ENCODE measurements around the gene KRTAP10-1.

KRTAP10-1 gene

DNA sequence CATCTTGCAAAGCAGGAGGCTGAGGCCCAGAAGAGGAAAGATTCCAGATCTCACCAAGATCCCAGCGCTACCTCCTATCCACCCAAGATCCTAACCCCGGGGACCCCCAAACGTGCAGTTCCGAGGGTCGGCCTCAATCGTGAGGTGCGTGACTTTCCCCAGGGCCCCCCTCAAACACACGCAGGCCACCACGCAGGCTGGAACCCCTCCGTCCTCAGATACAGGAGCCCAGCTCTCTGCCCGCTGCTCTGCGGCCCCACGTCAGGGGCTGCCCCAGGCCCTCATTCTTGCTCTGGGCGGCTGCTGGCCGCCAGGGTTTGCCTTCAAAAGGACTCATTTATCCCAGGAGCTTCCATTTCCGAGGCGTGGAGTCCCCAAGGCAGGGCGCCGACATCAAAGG, 39.9 kb downstream of the KRTAP10-1 start:
- DNase-seq, result no peak

DNA sequence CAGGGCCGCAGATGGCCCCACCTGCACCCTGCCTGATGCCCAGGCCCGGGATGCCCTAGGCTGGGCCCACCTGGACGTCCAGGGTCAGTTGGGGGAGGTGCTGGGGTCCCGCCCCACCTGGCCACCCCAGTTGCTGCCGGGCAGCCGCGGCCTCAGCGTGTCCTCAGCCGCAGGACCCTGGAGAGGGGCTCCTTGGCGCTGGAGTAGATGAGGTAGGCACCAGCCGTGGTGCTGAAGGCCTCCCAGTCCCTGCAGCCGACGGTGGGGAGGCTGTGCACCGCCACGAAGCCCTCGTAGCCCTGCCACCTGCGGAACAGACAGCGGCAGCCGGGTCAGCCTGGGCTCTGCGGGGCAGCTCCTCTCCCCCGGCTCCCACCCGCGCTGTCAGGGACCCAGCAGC, 40.4 kb downstream of the KRTAP10-1 start:
- DNase-seq, result no peak

DNA sequence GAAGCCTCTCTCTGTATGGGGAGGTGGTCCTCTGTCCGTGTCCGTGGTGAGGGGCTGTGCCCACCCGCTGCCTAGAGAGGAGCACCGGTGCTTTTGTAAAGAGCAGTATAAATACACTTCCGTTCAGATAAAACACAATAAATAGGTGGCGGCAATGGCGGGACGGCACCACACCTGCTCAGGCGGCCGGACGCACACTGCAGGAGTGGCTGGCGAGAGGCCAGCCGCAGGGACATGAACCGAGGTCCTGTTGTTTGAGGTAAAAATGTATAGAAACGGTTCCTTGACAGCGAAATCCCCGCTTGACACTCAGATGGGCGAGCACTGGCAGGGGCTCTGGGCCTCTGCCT, 40.8 kb downstream of the KRTAP10-1 start:
- no peak for DNase-seq

DNA sequence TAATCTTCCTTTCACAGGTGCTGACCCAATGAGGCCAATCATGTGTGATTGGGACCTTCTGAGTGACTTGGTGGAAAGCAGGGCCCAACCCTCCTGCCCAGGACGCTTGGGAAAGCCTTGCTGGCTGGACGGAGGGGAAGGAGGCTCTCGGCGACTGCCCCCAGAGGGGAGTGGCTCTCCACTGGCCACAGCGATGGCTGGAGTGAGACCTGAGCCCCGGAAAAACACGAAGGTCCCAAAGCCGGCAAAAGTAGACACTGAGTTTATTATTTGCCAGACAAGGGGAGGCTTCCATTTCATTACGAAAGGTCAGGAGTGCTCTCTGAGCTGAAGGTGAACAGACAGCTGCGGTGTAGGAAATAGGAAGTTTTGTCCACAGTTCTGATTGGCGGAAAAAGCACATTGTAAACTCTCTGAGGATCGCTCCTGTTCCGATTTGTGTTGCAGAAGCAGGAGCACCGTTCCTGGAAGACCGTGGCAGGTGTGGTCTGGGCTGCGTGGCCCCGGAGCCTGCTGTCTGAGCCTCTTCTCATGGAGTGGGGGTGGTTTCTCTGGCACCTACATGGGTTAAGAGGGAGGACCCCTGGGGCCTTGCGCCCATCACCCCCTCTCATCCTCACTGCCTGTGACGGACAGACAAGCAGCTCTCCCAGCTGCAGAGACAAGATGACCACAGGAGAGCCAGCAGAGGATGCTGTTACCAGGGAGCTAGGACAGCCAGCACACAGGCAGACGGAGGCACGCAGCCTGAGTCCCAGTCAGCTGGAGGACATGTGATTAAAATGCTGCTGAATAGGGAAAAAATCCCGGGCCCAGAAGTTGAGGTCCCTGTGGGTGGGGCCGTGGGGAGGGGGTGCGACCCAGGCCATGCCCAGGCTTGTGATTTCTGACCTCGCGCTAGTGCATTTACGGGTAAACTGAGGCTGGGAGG, 41.5 kb downstream of the KRTAP10-1 start:
- DNase-seq, result no peak

DNA sequence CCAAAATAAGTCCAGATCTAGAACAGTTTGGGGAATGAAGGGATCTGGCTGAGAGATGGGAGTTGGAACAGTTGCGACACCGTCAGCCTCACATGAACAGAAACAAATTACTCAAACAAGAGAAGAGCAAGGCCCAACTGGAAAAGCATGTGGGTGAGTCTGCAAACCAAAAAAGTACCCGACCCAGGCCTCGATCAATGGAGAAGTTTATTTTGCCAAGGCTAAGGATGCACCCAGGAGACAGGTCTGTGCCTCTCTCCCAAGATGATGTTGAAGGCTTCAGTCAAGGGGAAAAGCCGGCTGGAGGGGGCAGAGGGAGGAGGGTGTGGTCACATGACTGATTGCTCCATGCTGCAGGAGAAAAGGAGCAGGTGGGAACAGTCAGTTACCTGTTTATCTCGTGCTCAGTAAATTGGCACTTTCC, 42.3 kb downstream of the KRTAP10-1 start:
- DNase-seq, result no peak

DNA sequence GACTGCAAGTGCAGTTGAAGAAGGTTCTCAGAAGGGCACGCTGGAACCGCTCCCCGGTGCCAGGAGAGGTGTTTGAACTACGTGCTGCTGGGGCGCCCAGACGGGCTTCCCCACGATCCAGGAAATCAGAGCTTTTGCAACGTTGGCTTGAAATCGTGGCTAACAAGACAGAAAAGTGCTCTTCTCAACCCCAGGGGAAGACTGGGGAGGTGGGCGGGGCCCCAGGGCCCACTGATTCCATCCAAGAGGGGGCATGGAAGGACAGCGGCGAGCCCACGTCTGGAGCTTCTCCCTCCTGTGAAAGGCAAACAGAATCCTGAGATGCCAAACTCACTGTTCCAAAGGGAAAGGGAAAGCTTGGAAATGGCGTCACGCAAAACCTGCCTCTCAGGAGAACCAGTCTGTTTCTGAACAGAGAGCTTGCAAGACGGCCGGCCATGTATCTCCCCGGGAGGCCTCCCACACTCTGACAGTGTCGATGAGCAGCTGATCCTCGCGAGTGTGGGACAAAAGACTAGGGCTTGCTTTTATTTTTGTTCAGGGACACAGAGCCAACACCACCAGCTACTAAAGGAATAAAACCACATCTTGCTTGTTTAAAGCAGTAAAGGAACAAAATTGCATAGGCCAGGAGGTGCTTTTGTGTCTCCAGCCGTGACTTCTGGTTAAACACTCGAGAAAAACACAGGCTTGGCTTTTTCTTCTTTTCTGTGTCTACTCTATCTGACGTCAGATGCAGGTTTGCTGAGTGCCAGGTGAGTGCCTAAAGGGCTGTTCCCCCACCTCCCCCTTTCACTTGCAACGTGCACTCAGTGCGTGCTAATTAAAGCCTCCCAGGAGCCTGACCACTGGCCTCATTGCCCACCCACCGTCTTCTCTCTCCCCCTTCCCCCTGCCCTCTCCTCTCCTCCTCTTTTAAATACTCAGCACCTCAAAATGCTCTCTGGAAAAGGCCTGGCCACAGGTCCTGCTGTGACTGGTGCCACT, 43.1 kb downstream of the KRTAP10-1 start:
- no peak for DNase-seq

DNA sequence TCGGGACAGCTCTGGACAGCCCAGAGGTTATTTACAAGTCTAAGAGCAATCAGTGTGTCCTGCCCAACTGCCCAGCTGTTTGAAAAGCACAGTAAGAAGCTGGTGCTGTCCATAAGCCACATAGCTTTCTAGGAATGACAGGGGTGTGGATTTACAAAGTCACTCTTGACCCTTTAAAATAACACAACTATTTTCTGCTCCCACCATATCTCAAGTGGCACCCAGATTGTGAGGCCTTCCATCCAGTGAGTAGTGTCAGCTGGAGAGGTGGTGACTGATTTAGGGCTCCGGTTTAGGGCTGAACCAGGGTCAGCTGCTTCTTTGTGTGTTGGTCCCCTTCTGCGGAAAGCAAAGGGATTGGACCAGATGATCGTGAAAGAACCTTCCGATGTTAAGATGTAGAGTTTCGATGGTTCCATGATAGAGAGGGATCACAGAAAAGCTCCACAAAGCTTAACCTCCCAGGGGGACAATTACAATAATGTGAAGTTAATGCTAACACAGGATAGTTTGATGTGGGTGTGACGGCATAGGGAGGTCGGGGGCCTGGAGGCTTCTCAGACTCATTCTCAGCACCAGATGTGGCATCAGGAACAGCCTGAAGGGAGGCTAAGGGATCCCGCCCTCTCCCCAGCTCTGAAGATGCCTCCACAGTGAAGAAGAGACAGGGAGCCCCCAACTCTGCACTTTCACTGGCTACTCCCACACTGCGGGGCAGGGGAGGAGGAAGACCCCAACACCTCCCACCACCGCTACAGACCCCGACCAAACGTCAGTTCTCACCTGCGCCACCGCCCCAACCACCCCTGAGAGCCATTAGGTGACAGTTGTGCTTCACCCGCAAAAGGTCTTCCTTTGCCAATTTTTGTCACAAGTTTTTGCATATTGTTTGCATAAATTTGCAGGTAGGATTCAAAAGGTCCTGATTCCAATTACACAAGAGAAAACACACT, 44.1 kb downstream of the KRTAP10-1 start:
- DNase-seq, result no peak

DNA sequence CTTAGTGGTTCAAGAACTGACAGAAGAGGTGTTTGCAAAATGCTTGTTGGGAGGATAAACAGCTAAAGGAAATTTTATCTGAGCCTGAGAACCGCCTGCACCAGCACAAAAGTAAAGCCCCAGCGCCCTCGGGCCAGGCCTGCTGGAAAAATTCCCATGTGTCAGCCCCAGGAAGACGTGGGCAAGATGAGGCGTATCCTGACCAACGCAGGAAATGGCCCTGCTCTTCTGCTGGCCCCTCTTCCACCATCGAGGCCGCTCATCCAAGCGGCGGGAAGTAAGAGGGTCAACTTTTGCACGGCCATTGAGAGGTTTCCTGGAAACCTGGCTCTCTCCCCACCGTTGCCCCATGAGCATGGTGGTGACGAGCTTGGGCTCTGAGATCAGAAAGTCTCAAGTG, 45.0 kb downstream of the KRTAP10-1 start:
- DNase-seq, result no peak

DNA sequence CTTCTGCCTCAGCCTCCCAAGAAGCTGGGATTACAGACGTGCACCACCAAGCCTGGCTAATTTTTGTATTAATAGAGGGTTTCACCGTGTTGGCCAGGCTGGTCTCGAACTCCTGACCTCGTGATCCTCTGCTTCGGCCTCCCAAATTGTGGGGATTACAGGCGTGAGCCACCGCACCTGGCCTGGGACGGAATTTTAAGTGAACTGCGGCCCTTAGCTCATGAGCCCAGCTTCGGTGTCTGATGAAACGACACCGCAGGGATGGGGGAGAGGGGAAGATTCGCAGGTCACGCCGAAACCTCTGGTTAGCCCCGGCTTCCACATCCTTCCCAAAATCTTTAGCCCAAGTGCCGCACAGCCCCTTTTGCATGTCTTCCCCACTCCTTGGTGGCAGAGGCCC, 45.6 kb downstream of the KRTAP10-1 start:
- no peak for DNase-seq

DNA sequence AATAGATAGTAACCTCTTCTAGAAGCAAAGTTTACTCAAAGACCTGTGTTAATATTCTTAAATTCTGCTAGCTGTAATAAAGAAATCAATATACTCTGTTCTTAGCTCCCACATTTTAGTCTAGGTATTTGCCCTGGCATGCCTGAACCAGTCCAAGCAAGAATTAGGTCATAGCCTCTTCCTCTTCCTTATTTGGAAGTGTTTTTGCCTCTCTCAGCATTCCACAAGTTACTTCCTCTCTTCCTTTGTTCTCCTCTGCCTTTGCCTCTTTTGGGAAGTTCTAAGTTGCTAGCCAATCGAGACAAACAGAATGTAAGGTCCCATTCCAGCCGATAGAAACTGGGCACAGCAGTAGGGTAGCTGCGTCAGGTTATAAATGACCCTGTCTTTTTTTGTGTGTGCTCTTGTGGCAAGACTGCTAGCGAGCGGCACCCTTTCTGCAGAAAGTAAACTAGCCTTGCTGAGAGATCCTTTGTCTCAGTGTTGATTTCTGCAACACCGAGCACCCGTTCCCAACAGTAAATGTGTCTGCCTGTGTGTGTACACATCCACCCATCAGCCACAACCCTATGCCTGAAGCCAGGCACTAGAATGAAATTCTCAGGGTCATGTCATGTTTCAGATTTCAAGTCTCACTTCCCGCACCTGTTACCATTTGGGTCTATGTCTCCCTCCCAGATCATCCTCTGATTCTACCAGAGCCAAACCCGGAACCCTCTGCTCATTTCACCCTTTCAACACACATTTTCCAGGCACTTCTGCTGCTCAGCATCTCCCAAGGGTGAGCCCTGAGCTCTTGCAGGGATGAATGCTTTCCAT, 47.2 kb downstream of the KRTAP10-1 start:
- DNase-seq, result no peak

DNA sequence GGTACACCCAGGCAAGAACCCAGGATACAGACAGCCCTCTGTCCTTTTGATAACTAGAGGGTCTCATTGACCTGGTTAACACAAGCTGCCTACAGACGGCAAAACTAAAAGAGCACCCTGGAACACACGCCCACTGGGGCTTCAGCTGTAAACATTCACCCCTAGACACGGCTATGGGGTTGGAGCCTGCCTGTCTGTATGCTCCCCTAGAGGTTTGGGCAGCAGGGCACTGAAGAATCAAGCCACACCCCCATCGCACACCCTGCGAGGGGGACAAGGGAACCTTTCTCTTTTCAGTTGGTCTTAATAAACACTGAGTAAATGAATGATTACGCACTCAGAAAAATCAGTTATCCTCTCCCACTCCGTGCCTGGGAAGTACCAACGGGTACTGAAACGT, 49.2 kb downstream of the KRTAP10-1 start:
- no peak for DNase-seq

DNA sequence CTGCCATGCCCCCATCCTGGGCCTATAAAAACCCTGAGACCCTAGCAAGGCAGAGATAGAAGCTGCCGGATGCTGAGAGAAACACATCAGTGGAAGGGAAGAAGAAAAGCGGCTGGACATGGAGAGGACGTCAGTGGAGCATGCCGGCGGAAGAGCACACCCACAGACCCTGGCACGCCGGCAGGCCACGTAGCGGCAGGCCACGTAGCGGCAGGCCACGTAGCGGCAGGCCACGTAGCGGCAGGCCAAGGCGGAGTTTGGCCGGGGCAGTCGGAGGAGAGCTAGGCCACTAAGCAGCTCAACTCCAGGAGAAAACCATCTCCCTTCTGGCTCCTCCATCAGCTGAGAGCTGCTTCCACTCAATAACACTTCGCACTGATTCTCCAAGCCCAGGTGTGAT, 49.6 kb downstream of the KRTAP10-1 start:
- no peak for DNase-seq

DNA sequence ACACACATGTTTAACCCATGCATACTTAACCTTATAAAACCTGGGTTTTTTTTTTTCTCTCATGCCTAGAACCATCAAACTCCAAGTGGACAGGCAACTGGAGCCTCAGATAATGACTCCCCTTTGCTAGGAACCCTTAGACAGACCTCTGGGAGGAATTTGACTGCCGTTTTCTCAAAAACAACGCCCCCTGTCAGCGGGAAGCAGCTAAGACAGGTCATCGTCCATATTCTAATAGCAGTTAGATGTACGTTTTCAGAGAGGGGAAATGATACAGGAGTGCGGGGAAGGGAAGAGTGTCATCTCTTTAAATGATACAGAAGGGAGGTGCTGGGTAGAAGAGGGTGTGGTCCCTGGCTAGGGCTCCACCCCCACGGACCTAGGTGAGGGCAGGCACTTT, 50.0 kb downstream of the KRTAP10-1 start:
- no peak for DNase-seq

Measured in fibroblast of skin of back (primary cell).